HuH-7 (cell line): ENCODE results near the gene SPIB.
A peak's percentile ranks its signal among the peaks of the same experiment; 100 is the strongest.
"Not testable (repeated sequence)": the region's sequence is repeated elsewhere in the genome, so short reads cannot be mapped to it uniquely, and the experiment has no call there.

Source experiments
- DNase-seq: peaks from one replicate; pipeline ENCODE4 v3.0.0; 2011; ENCODE audit warnings: low spot score

SPIB gene

GRCh38 chr19:50468818-50469217 is 50.1 kb downstream of the SPIB start:
- DNase-seq: no peak

GRCh38 chr19:50473336-50473735 is 54.6 kb downstream of the SPIB start:
- not testable (repeated sequence) for DNase-seq

GRCh38 chr19:50475101-50475568 is 56.4 kb downstream of the SPIB start:
- DNase-seq: no peak

- no peak for DNase-seq
Observed at GRCh38 chr19:50475736-50476223, 57.0 kb downstream of the SPIB start.

DNA sequence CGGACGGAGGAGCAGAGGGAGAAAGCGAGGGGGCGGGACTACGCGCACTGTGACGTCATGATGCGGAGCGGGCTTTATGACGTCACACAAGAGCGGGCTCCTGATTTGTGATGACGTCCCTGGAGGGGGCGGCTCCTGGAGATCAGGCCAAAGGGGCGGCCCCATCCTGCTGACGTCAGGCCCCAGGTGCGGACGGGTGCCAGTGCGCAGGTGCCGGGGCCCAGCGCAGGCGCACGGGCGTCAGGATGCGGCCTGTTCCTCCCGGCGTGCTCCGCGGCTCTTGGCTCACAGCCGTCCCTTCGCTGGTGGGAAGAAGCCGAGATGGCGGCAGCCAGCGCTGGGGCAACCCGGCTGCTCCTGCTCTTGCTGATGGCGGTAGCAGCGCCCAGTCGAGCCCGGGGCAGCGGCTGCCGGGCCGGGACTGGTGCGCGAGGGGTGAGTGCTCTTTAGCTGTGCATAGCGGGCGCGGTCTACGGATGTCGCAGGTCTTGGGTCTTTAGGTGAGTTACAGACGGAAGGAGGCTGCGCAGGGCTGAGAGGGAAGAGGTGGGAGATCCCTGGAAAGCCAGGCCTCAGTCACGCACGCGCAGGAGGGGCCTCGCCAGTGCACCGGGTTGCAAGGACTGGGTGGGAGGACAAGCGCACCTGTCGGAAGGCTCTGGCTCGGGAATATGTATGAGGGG is 57.6 kb downstream of the SPIB start, which contains the start of the genes EMC10 and GARIN5A:
TSS of gene EMC10 (plus strand) at position 284 of the 683 bp plus-strand sequence. CDS start at position 322, 38 bp downstream.
TSS of gene GARIN5A (minus strand) at position 625 of the 683 bp plus-strand sequence. CDS start at position 165, 460 bp downstream.
- no peak for DNase-seq

GRCh38 chr19:50476907-50477238 is 58.1 kb downstream of the SPIB start:
- DNase-seq: no peak

- DNase-seq: no peak
Observed at GRCh38 chr19:50477751-50478515, 59.2 kb downstream of the SPIB start.

DNA sequence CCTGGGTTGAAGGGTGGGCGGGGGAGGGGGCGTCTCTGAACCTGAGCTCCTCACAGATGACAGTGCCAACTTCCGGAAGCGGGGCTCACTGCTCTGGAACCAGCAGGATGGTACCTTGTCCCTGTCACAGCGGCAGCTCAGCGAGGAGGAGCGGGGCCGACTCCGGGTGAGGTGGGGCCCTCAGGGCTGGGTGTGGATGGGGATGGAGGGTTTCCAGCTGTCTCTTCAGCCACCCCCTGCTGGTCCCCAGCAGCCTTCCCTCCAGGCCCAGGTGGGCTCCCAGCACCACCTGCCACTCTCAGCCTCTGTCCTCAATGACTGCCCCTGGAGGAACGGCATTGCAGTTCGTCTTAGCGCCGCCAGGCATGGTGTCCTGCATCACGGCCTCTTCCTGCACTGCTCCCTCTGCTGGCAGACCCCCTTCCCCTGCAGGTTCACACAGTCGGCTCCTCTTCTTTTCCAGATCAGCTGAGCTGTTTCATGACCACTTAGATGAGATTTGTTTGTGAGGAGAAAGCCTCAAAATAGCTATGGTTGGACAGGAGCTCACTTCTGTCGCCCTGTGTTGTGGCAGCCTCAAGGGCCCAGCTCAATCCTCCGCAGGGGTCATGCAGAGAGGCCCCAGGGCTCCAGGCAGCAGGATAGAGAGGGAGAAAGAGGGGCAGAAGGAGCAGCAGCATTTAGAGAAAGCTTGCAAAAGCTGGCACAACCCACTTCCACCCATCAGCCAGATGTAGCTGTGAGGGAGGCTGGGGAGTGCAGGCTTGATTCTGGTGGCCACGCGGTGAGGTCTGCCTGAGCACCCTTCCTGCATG is 60.4 kb downstream of the SPIB start:
- peak; percentile 98 for DNase-seq

DNA sequence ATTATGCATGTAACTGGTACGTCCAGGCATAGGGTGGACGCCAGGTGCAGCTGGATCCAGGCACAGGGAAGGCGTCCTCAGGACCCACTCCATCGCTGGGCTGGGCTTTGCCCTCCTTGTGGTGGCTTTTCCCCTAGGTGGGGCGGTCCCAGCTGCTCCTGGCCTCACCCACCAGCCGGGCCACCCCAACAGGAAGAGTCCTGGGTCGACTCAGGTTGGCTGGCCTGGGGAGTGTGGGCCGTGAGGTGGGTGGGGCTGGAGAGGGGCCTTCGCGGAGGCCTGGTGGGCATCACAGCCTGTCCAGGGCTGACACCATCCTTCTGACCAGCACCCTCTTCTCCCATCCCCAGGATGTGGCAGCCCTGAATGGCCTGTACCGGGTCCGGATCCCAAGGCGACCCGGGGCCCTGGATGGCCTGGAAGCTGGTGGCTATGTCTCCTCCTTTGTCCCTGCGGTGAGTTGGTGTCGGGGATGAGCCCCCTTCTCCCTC is 61.1 kb downstream of the SPIB start:
- DNase-seq: no peak

DNA sequence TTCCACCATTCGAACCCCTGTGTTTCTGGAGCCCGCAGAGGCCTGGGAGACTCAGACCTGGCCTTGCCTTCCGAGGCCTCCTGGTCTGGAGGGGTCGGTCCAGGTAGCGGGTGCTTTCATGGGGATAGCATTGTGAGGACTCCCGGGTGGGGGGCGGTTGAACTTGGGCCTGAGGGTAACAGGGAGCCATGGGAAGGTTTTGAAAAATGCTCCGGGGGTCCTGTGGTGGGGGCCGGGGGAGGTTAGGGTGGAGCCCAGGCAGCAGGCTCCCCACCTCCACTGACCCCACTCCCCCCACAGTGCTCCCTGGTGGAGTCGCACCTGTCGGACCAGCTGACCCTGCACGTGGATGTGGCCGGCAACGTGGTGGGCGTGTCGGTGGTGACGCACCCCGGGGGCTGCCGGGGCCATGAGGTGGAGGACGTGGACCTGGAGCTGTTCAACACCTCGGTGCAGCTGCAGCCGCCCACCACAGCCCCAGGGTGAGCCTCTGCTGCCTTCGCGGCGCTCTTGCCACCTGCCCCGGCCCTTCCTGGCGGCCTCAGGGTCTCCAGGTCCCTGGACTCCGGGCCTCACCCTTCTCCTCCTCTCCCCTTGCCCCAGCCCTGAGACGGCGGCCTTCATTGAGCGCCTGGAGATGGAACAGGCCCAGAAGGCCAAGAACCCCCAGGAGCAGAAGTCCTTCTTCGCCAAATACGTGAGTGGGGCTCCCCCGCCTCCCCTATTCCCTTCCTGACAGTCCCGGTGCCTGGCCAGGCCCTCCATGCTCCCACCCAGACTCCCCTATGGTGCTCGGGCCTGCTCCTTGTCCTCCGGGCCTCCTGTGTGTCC is 61.8 kb downstream of the SPIB start:
- DNase-seq: no peak
